Upper lobe of left lung (tissue), 4 donors: ENCODE results near the gene MYO9A.

ENCODE experiments used
- POLR2A ChIP-seq, 4 donors: fragments of 450-650 bp; IDR thresholded peaks; one replicate each; pipeline ENCODE4 v1.5.1; 2016 to 2017; ENCODE audit warnings: antibody characterized with exemption in 4 of 4, mild to moderate bottlenecking in 2 of 4
- TF ChIP-seq, protein P1 (sequence below), 6 experiments: fragments of 450-650 bp in 4 of 6; fragments of 200-600 bp in 2 of 6; sonication (generic) in 2 of 6; IDR thresholded peaks; one replicate each; pipeline ENCODE4 v1.5.1; 2016 to 2019; ENCODE audit warnings: antibody characterized with exemption in 6 of 6

DNA sequence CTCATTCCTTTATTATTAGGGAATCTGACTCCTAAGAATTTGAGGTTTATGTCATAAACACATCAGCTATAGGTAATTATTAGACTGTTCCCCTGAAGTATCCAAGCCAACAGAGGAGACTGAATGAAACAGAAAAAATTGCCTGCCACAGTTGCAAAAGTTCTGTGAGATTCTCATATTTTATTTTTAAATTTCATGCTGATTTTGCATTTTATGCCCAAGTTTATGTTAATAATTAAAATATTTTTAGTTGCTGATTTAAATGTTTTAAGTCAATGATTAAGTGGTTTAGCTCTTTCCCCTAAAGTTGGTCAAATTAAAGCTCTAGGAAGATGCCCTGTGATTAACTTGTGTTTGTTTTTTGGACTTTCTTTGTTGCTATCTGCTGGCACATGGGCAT, 10.4 kb upstream of the MYO9A start:
- TF ChIP-seq, protein P1, sequence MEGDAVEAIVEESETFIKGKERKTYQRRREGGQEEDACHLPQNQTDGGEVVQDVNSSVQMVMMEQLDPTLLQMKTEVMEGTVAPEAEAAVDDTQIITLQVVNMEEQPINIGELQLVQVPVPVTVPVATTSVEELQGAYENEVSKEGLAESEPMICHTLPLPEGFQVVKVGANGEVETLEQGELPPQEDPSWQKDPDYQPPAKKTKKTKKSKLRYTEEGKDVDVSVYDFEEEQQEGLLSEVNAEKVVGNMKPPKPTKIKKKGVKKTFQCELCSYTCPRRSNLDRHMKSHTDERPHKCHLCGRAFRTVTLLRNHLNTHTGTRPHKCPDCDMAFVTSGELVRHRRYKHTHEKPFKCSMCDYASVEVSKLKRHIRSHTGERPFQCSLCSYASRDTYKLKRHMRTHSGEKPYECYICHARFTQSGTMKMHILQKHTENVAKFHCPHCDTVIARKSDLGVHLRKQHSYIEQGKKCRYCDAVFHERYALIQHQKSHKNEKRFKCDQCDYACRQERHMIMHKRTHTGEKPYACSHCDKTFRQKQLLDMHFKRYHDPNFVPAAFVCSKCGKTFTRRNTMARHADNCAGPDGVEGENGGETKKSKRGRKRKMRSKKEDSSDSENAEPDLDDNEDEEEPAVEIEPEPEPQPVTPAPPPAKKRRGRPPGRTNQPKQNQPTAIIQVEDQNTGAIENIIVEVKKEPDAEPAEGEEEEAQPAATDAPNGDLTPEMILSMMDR (IDR thresholded peaks at IDR 0.05), result no peak
- no peak for TF ChIP-seq POLR2A (IDR thresholded peaks at IDR 0.05)
